Ovary (tissue), 9 donors: Measurements from ENCODE around the gene TMIGD1. TPM values are rescaled to one million over a fixed set of nuclear protein-coding genes. Genes with fewer than 3 reads are reported as not detected.

Source experiments
- DNase-seq, 5 donors: peaks; one replicate each; pipeline ENCODE4 v3.0.0-alpha.2; 2019 to 2020
- H3K27ac ChIP-seq, 2 donors: fragments of 200-600 bp; one replicate each; pipeline versions ENCODE4 v1.5.1 to v1.8.0; 2019 to 2022
- H3K27me3 ChIP-seq: fragments of 200-600 bp; one replicate; pipeline ENCODE4 v1.8.0; 2022
- H3K36me3 ChIP-seq: fragments of 200-600 bp; sonication (generic); one replicate; pipeline ENCODE4 v1.5.1; 2019
- H3K4me1 ChIP-seq: one replicate; pipeline ENCODE4 v1.8.1; 2013; ENCODE audit warnings: mild to moderate bottlenecking, moderate library complexity; ENCODE audit not compliant: insufficient read depth
- H3K4me3 ChIP-seq: fragments of 200-600 bp; sonication (generic); one replicate; pipeline ENCODE4 v1.5.1; 2017
- H3K9me3 ChIP-seq, 2 donors: fragments of 200-600 bp in 1 of 2; sonication (generic) in 1 of 2; one replicate each; pipeline versions ENCODE4 v1.5.1 to v1.8.1; 2013 to 2019; ENCODE audit warnings: mild to moderate bottlenecking in 1 of 2, moderate library complexity in 1 of 2
- EP300 ChIP-seq: sonication (generic); formaldehyde crosslinking; IDR thresholded peaks from one replicate; pipeline ENCODE4 v1.6.1; 2017; ENCODE audit warnings: antibody characterized with exemption
- POLR2A ChIP-seq: fragments of 450-650 bp; IDR thresholded peaks from one replicate; pipeline ENCODE4 v1.6.1; 2017; ENCODE audit warnings: antibody characterized with exemption, mild to moderate bottlenecking, moderate library complexity
- WGBS, 3 donors: extraction: QIAGEN DNeasy Blood & Tissue Kit in 1 of 3; methylation state at CpG; one replicate each; pipeline versions ENCODE4 v1.1.5 to v1.1.7; 2013 to 2017; 5-methylcytosine and 5-hydroxymethylcytosine counted together
- intact Hi-C, 4 donors: fragments of 100-400 bp; cut with DNase I; formaldehyde crosslinking; loops; one replicate each; pipeline versions ENCODE4 v1.11.0 to v1.15.1; 2022 to 2023
- polyA plus RNA-seq, 2 donors: library from polyadenylated mRNA; stranded (reverse); fragments of 200-250 nt in 1 of 2; fragments of 350-450 nt in 1 of 2; fragmentation: Illumina TruSeq in 1 of 2; extraction: RNeasy Lipid Tissue Mini Kit (QIAGEN cat#74804) in 1 of 2; gene quantifications; one replicate each; pipeline ENCODE4 v1.2.3, GENCODE V29; 2013 to 2014
- total RNA-seq, 7 donors: library from RNA; depleted of rRNA in 2 of 7; stranded (reverse); fragments of >200 nt in 2 of 7; fragmentation: NEBNext Ultra II Directional in 3 of 7; extraction: Animal tissue kit (Norgen Biotek cat#: 25700) in 3 of 7; gene quantifications; one replicate each; pipeline versions ENCODE4 v1.1.0 to v1.2.4, GENCODE V29; 2016 to 2023
- TF ChIP-seq, protein P1 (sequence below), 3 donors: fragments of 450-650 bp in 2 of 3; fragments of 200-600 bp in 1 of 3; IDR thresholded peaks; one replicate each; pipeline versions ENCODE4 v1.5.1 to v1.8.0; 2016 to 2022; ENCODE audit warnings: antibody characterized with exemption in 3 of 3, mild to moderate bottlenecking in 1 of 3
- donor health status: DM: no; HTN: no; CAD: no; lungs with moderate emphysema.
- donor health status: DM: no; HTN: no; CAD: no.
- donor health status: Bipolar disorder and iron deficiency.
- donor health status: DM: yes; HTN: yes; CAD: no.
- donor health status: DM: no; HTN: no; CAD: no.
- donor health status: DM: yes; HTN: yes; CAD: no.

The TMIGD1 gene
- total and polyA plus RNA-seq, 9 donors = 0.36 TPM; not detected in 8

DNA sequence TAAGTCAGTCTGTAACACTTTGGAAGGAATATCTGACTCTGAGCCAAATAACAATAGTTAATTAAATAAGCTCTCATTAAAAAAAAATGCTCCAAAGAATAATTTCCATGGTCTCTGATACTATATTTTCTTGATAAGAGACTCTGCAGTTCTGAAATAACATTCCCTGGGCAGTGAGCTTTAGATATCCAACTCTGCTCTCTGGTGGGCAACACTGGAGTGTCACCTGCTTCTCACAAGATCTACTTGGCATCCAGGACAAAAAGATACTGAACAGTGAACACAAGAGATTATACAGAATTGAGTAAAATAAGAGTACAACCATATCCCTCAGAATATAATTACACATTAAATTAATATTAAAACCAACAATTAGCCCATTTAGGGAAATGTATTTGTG lies 55.8 kb downstream of the TMIGD1 start:
- no peak for DNase-seq
- no peaks in the 10 kb centered on the region for H3K36me3 ChIP-seq
- intact Hi-C loops = no loop called here

DNA sequence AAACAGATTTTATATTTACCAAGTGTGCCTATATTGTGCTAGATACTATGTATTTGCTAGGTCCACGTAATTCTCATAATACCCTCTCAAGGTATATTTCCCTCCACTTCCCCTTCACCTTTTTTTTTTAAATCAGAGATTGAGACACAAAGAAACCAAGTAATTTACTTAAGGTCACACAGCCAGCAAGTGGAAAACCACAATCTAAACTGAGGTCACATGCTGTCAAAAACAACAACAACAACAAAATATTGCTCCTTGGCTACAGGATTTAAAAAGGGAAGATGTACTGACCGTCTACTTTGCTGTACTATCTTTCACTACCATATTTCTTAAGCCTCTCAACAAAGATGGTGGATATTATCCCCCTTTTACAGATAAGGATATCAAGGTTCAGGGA lies 57.9 kb downstream of the TMIGD1 start:
- no peaks in the 10 kb centered on the region for H3K36me3 ChIP-seq
- H3K27ac ChIP-seq = no peak overlapping the region
- H3K27me3 ChIP-seq = no peaks in the 10 kb centered on the region
- H3K9me3 ChIP-seq = no peaks in the 10 kb centered on the region
- no peak overlapping the region for H3K4me3 ChIP-seq
- 78 to 86% (median 82%) methylated on average over 2 of the region's 2 CpGs for WGBS, 3 donors
- TF ChIP-seq, protein P1, sequence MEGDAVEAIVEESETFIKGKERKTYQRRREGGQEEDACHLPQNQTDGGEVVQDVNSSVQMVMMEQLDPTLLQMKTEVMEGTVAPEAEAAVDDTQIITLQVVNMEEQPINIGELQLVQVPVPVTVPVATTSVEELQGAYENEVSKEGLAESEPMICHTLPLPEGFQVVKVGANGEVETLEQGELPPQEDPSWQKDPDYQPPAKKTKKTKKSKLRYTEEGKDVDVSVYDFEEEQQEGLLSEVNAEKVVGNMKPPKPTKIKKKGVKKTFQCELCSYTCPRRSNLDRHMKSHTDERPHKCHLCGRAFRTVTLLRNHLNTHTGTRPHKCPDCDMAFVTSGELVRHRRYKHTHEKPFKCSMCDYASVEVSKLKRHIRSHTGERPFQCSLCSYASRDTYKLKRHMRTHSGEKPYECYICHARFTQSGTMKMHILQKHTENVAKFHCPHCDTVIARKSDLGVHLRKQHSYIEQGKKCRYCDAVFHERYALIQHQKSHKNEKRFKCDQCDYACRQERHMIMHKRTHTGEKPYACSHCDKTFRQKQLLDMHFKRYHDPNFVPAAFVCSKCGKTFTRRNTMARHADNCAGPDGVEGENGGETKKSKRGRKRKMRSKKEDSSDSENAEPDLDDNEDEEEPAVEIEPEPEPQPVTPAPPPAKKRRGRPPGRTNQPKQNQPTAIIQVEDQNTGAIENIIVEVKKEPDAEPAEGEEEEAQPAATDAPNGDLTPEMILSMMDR (IDR thresholded peaks at IDR 0.05) = no peak
- TF ChIP-seq EP300 (no peak), POLR2A (no peak)
- no peaks in the 10 kb centered on the region for H3K4me1 ChIP-seq
- no peak for DNase-seq
- intact Hi-C loops = no loop called here

More for the DNA sequence above, 55.8 kb downstream of the TMIGD1 start:
- H3K27ac ChIP-seq = no peak overlapping the region
- no peaks in the 10 kb centered on the region for H3K4me1 ChIP-seq
- H3K27me3 ChIP-seq = no peaks in the 10 kb centered on the region
- no peak overlapping the region for H3K4me3 ChIP-seq
- no peak for TF ChIP-seq POLR2A
- H3K9me3 ChIP-seq = no peaks in the 10 kb centered on the region

DNA sequence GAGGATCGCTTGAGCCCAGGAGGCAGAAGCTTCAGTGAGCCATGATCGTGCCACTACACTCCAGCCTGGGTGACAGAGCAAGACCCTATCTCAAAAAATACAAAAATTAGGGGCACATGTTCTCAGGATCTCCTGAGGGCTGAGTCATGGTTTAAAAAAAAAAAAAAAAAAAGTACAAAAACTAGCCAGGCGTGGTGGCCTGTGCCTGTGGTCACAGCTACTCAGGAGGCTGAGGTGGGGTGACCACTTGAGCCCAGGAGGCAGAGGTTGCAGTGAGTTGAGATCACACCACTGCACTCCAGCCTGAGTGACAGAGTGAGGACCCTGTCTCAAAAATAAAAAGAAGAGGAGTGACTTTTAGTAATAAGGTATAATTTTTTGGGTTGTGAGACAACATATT lies 59.0 kb downstream of the TMIGD1 start:
- Histone ChIP-seq H3K9me3 (no peaks in the 10 kb centered on the region), H3K4me1 (no peaks in the 10 kb centered on the region), H3K27ac (no peak overlapping the region), H3K27me3 (no peaks in the 10 kb centered on the region), H3K36me3 (no peaks in the 10 kb centered on the region), H3K4me3 (no peak overlapping the region)
- intact Hi-C loops = no loop called here
- DNase-seq = no peak
- 93 to 95% (median 94%) methylated on average over 3 of the region's 3 CpGs for WGBS, 3 donors
- TF ChIP-seq POLR2A = no peak
- TF ChIP-seq EP300 = no peak
- TF ChIP-seq, protein P1 (IDR thresholded peaks at IDR 0.05) = no peak

DNA sequence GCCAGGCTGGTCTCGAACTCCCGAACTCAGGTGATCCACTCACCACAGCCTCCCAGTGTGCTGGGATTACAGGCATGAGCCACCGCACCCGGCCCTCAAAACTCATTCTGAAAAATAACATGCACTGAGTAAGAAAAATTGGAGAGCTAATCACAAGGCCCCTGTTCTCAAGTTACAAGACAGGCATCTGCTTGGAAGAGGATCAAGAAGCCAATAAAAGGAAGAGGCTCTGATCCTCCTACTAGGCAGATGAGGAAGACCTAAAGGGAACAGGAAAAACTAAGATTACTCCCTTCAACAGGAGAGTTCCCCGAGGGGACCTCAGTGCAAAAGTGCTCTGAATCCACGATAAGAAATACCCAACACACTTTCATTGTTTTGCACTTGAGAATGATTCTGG lies 60.5 kb downstream of the TMIGD1 start:
- 77 to 86% (median 85%) methylated on average over 6 of the region's 6 CpGs for WGBS, 3 donors
- DNase-seq = no peak
- intact Hi-C loops = no loop called here
- Histone ChIP-seq H3K9me3 (no peaks in the 10 kb centered on the region), H3K4me1 (no peaks in the 10 kb centered on the region), H3K27me3 (no peaks in the 10 kb centered on the region), H3K27ac (no peak overlapping the region), H3K36me3 (no peaks in the 10 kb centered on the region), H3K4me3 (no peak overlapping the region)
- TF ChIP-seq EP300 (no peak), POLR2A (no peak)
- TF ChIP-seq, protein P1 (IDR thresholded peaks at IDR 0.05) = no peak

DNA sequence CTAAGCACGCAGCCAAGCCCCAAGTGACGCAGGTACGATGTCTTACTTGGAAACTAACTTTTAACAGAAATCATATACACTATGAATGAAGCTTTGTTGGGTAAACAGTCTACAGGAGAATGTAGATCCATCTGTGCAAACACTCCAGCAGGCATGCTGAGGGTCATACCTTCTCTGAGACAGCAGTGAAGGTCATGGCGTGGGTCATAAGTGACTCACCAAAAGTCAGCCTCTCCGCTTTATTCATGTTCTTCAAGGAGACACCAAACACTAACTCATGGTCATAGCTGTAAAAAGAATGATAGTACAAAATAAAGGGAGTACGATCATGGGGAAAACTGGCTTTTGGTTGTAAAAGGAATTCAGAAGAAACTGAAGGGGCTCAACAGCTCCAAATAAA lies 62.8 kb downstream of the TMIGD1 start:
- Histone ChIP-seq H3K4me1 (no peaks in the 10 kb centered on the region), H3K9me3 (no peaks in the 10 kb centered on the region), H3K4me3 (no peak overlapping the region), H3K27me3 (no peaks in the 10 kb centered on the region), H3K27ac (no peak overlapping the region), H3K36me3 (no peaks in the 10 kb centered on the region)
- DNase-seq = no peak
- TF ChIP-seq EP300 = no peak
- TF ChIP-seq, protein P1 (IDR thresholded peaks at IDR 0.05) = no peak
- TF ChIP-seq POLR2A = no peak
- 85 to 93% (median 86%) methylated on average over 6 of the region's 6 CpGs for WGBS, 3 donors
- intact Hi-C loops = no loop called here
